ENCODE results near the gene EXT2. TPM values are rescaled to one million over a fixed set of nuclear protein-coding genes. Genes with fewer than 3 reads are reported as not detected.
A peak's percentile ranks its signal among the peaks of the same experiment; 100 is the strongest.

Gene EXT2
- total RNA-seq, 1 experiment from 2014 or later: 42.9 TPM

GRCh38 chr11:44096360-44097185 is 1.1 kb downstream of the EXT2 start:
- Histone ChIP-seq H3K27ac (ENCODE audit: insufficient read length, low read depth, low read length) (no peak overlapping the region), H3K79me2 (ENCODE audit: insufficient read depth, low read length) (0 out of 2 replicates have a peak, but pooled peaks cover 6% of the 10 kb centered on the region), H2AFZ (ENCODE audit: low read length) (no peak overlapping the region), H3K4ac (ENCODE audit: low read depth, low read length) (no peak overlapping the region), H2BK5ac (ENCODE audit: insufficient read length, low read length) (no peak overlapping the region), H3K18ac (ENCODE audit: insufficient read length, low read depth, low read length) (no peak overlapping the region), H3K27me3 (ENCODE audit: insufficient read depth, low read length) (no peaks in the 10 kb centered on the region), H4K5ac (ENCODE audit: insufficient read length, low read depth, low read length) (no peak overlapping the region), H4K20me1 (ENCODE audit: control insufficient read depth, insufficient read depth, insufficient read length) (no peaks in the 10 kb centered on the region), H3K23ac (ENCODE audit: insufficient read length, low read depth, low read length) (no peak overlapping the region), H3K9me3 (ENCODE audit: control insufficient read depth, low read depth, low read length) (no peaks in the 10 kb centered on the region), H2BK12ac (ENCODE audit: insufficient read length, low read depth, low read length) (no peak overlapping the region), H2BK20ac (ENCODE audit: low read depth, low read length, poor library complexity, severe bottlenecking) (no peak overlapping the region), H3K9ac (ENCODE audit: extremely low read depth, insufficient read length, low read length) (no peak overlapping the region), H3K79me1 (ENCODE audit: insufficient read depth, low read depth, low read length, poor library complexity, severe bottlenecking) (peaks cover 3% of the 10 kb centered on the region), H3K4me2 (ENCODE audit: insufficient read depth, insufficient read length, low read length) (peak overlapping the region; percentile 75), H2BK15ac (ENCODE audit: low read depth, low read length) (no peak overlapping the region), H3K4me1 (ENCODE audit: insufficient read depth, low read length) (no peaks in the 10 kb centered on the region), H3K14ac (ENCODE audit: insufficient read depth, low read length) (peak overlapping the region; percentile 53; the same call in 1 of the 2 replicates), H2AK5ac (ENCODE audit: insufficient read length, low read length) (no peak overlapping the region), H2BK120ac (ENCODE audit: low read depth, low read length, poor library complexity, severe bottlenecking) (no peak overlapping the region), H4K8ac (replicated peaks; ENCODE audit: insufficient read length, low read depth, low read length) (no peak overlapping the region), H3K23me2 (ENCODE audit: insufficient read length, low read depth, low read length, poor library complexity, severe bottlenecking) (peaks cover 9% of the 10 kb centered on the region), H4K91ac (ENCODE audit: insufficient read length, low read depth, low read length) (no peak overlapping the region), H3T11ph (ENCODE audit: low read length) (no peak overlapping the region), H3K56ac (ENCODE audit: insufficient read length, low read depth, low read length) (no peak overlapping the region)
- no peaks in the 10 kb centered on the region; the same call in 1 of the 2 replicates for H3K27me3 Mint-ChIP-seq (ENCODE audit: low read depth)
- no CpG with 5 or more reads among the region's 18 CpGs for WGBS (ENCODE audit: extremely low coverage, insufficient read length, low lambda C conversion rate)
- DNase-seq: no peak
- H3K27ac Mint-ChIP-seq: no peak overlapping the region
- H3K4me1 Mint-ChIP-seq: peaks cover 11 to 12% of the 10 kb centered on the region in 2 experiments
- H3K36me3 Mint-ChIP-seq (ENCODE audit: insufficient read depth in 1 of 3, low read depth in 3 of 3): peaks cover 0 to 5% (median 0%) of the 10 kb centered on the region in 3 experiments; a peak in 2 of 7 replicates
- peak overlapping the region; percentile 84 to 89 for H3K4me3 Mint-ChIP-seq
- TF ChIP-seq CTCF (conservative IDR thresholded peaks at IDR 0.05): no peak
- H3K9me3 Mint-ChIP-seq: no peaks in the 10 kb centered on the region; a peak in 1 of 5 replicates
